ENCODE data around the gene BRAP. TPM values are rescaled to one million over a fixed set of nuclear protein-coding genes. Genes with fewer than 3 reads are reported as not detected.

The BRAP gene
- total RNA-seq, 1 experiment from 2014 or later, result 23.6 TPM

DNA sequence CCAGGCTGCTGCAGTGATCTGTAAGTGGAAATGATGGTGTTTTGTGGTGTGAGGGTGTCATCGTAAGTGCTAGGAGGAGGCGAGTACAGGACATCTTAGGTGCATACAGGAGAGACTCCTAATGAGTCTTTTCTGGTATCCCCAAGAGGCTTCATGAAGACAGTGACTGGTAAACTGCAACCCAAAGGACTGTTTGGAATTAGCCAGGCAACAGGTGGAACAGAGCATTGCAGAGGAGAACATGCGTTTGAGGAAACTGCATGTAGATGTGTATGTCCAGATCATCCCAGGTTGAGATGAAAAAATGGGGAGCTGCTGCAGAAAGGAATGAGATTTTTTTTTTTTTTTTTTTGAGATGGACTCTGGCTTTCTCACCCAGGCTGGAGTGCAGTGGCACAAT is 5.5 kb upstream of the BRAP start:
- Histone ChIP-seq H3K27ac (ENCODE audit: low read depth, low read length, poor library complexity, severe bottlenecking) (no peak overlapping the region), H3K9me3 (ENCODE audit: low read depth, low read length, poor library complexity, severe bottlenecking) (no peaks in the 10 kb centered on the region), H3K4me1 (ENCODE audit: insufficient read depth, low read length, poor library complexity, severe bottlenecking) (peaks cover 6% of the 10 kb centered on the region), H3K27me3 (replicated peaks; ENCODE audit: insufficient read depth, low read depth, low read length, poor library complexity) (no peaks in the 10 kb centered on the region), H3K36me3 (ENCODE audit: insufficient read depth, low read length, poor library complexity, severe bottlenecking) (peaks cover 7% of the 10 kb centered on the region), H3K4me3 (ENCODE audit: low read depth, low read length, poor library complexity, severe bottlenecking) (no peak overlapping the region)
- ChIA-PET CTCF (no interaction called here), POLR2A (ENCODE audit: low non-redundant PET) (no interaction called here)
- no TSS peak for BruUV-seq (replicated peaks)
- intact Hi-C loops (cut with micrococcal nuclease; ENCODE audit: unreplicated experiment), result no loop called here
- DNase-seq (ENCODE audit: low spot score), result no peak
- TF ChIP-seq, protein P1, sequence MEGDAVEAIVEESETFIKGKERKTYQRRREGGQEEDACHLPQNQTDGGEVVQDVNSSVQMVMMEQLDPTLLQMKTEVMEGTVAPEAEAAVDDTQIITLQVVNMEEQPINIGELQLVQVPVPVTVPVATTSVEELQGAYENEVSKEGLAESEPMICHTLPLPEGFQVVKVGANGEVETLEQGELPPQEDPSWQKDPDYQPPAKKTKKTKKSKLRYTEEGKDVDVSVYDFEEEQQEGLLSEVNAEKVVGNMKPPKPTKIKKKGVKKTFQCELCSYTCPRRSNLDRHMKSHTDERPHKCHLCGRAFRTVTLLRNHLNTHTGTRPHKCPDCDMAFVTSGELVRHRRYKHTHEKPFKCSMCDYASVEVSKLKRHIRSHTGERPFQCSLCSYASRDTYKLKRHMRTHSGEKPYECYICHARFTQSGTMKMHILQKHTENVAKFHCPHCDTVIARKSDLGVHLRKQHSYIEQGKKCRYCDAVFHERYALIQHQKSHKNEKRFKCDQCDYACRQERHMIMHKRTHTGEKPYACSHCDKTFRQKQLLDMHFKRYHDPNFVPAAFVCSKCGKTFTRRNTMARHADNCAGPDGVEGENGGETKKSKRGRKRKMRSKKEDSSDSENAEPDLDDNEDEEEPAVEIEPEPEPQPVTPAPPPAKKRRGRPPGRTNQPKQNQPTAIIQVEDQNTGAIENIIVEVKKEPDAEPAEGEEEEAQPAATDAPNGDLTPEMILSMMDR (conservative IDR thresholded peaks at IDR 0.05; ENCODE audit: low read depth, low read length), result no peak
- no peak for TF ChIP-seq EZH2 (IDR thresholded peaks at IDR 0.05; ENCODE audit: borderline replicate concordance, low read depth, low read length, poor library complexity, severe bottlenecking)

DNA sequence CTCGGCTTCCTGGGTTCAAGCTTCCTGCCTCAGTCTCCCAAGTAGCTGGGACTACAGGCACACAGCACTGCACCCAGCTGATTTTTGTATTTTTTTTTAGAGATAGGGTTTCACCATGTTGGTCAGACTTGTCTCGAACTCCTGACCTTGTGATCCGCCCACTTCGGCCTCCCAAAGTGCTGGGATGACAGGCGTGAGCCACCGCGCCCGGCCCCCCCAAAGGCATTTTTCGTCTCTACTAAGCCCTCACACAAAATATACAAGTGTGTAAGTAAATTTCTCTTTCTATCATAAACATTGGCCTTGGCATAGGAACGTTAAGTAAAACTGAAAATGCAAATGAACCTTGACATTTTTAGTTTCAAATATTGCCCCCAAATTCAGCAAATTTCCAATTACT is 2.2 kb upstream of the BRAP start:
- Histone ChIP-seq H3K9me3 (ENCODE audit: low read depth, low read length, poor library complexity, severe bottlenecking) (no peaks in the 10 kb centered on the region), H3K36me3 (ENCODE audit: insufficient read depth, low read length, poor library complexity, severe bottlenecking) (peaks cover under 1% of the 10 kb centered on the region), H3K4me3 (ENCODE audit: low read depth, low read length, poor library complexity, severe bottlenecking) (no peak overlapping the region), H3K4me1 (ENCODE audit: insufficient read depth, low read length, poor library complexity, severe bottlenecking) (peaks cover 6% of the 10 kb centered on the region), H3K27me3 (replicated peaks; ENCODE audit: insufficient read depth, low read depth, low read length, poor library complexity) (no peaks in the 10 kb centered on the region), H3K27ac (ENCODE audit: low read depth, low read length, poor library complexity, severe bottlenecking) (no peak overlapping the region)
- POLR2A ChIA-PET (ENCODE audit: low non-redundant PET), result no interaction called here
- CTCF ChIA-PET, result no interaction called here
- intact Hi-C loops (cut with micrococcal nuclease; ENCODE audit: unreplicated experiment), result no loop called here
- no peak for DNase-seq (ENCODE audit: low spot score)
- TF ChIP-seq EZH2 (IDR thresholded peaks at IDR 0.05; ENCODE audit: borderline replicate concordance, low read depth, low read length, poor library complexity, severe bottlenecking), result no peak
- TF ChIP-seq, protein P1 (conservative IDR thresholded peaks at IDR 0.05; ENCODE audit: low read depth, low read length), result no peak
- BruUV-seq (replicated peaks), result no TSS peak

DNA sequence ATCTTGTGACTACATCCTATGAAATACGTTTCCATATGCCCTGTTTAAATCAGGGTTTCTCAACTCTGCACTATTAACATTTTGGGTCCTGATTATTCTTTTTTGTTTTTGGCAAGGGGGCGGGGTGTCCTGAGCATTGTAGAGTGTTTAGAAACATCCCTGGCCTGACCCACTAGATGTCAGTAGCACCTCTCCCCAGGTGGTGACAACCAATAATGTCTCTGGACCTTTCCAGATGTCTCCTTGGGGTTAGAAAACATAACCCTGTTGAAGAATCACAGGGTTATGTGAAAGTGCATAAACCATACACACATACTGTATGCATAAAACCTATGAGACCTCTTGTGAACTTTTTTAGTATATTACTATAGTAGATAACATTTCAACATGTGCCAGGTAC is 1.5 kb upstream of the BRAP start:
- BruUV-seq (replicated peaks), result no TSS peak
- H3K9me3 ChIP-seq (ENCODE audit: low read depth, low read length, poor library complexity, severe bottlenecking), result no peaks in the 10 kb centered on the region
- H3K27ac ChIP-seq (ENCODE audit: low read depth, low read length, poor library complexity, severe bottlenecking), result no peak overlapping the region
- peaks cover 7% of the 10 kb centered on the region for H3K36me3 ChIP-seq (ENCODE audit: insufficient read depth, low read length, poor library complexity, severe bottlenecking)
- no peak for DNase-seq (ENCODE audit: low spot score)
- H3K27me3 ChIP-seq (replicated peaks; ENCODE audit: insufficient read depth, low read depth, low read length, poor library complexity), result no peaks in the 10 kb centered on the region
- TF ChIP-seq, protein P1 (conservative IDR thresholded peaks at IDR 0.05; ENCODE audit: low read depth, low read length), result no peak
- TF ChIP-seq EZH2 (IDR thresholded peaks at IDR 0.05; ENCODE audit: borderline replicate concordance, low read depth, low read length, poor library complexity, severe bottlenecking), result no peak
- peak overlapping the region; percentile 70 for H3K4me3 ChIP-seq (ENCODE audit: low read depth, low read length, poor library complexity, severe bottlenecking)
- CTCF ChIA-PET, result no interaction called here
- POLR2A ChIA-PET (ENCODE audit: low non-redundant PET), result no interaction called here
- intact Hi-C loops (cut with micrococcal nuclease; ENCODE audit: unreplicated experiment), result no loop called here
- peaks cover 6% of the 10 kb centered on the region for H3K4me1 ChIP-seq (ENCODE audit: insufficient read depth, low read length, poor library complexity, severe bottlenecking)

Measured in A673 (cell line).